ENCODE results near the gene EPS8L1. TPM values are rescaled to one million over a fixed set of nuclear protein-coding genes. Genes with fewer than 3 reads are reported as not detected.
A peak's percentile ranks its signal among the peaks of the same experiment; 100 is the strongest.

The EPS8L1 gene
- total RNA-seq, 3 donors from 2014 or later (not counting 1 experiment from before 2014, with no cell fraction given) = 8.8 to 15.7 (median 10.0) TPM

DNA sequence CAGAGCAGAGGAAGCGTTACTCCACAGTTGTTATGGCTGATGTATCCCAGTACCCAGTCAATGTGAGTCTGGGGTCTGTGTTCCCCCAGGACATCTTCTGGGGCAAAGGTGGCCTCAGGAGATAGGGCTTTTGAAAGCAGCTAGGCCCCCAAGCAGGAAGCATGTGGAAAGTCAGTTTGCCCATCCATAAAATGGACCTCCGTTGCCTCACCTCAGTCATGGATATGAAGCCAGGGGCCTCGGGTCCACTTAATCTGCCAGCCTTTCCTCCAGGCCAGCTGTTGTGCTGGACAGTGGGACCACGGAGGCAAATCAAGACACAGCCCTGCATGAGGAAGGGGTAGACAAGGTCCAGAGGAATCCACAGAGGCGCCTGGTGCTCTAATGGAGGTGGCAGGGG lies 3.3 kb downstream of the EPS8L1 start:
- intact Hi-C loops (cut with micrococcal nuclease) = no loop called here
- peak overlapping the region in 1 of 2 donors; percentile 91 for H3K27ac Mint-ChIP-seq

GRCh38 chr19:55079400-55080038 lies 3.9 kb downstream of the EPS8L1 start:
- Mint-ChIP-seq H3K4me3 (peak overlapping the region; percentile 89), H3K27ac (peak overlapping the region in 1 of 2 donors; percentile 91), H3K4me1 (peaks cover 22 to 37% of the 10 kb centered on the region in 2 donors), H3K9me3 (no peaks in the 10 kb centered on the region), H3K27me3 (ENCODE audit: low read depth in 2 of 2) (peaks cover 0 to 15% of the 10 kb centered on the region in 2 donors), H3K36me3 (no peaks in the 10 kb centered on the region)
- H3K4me1 ChIP-seq (ENCODE audit: control insufficient read depth, insufficient read depth, low read length) = peaks cover 38% of the 10 kb centered on the region
- TF ChIP-seq, protein P1, sequence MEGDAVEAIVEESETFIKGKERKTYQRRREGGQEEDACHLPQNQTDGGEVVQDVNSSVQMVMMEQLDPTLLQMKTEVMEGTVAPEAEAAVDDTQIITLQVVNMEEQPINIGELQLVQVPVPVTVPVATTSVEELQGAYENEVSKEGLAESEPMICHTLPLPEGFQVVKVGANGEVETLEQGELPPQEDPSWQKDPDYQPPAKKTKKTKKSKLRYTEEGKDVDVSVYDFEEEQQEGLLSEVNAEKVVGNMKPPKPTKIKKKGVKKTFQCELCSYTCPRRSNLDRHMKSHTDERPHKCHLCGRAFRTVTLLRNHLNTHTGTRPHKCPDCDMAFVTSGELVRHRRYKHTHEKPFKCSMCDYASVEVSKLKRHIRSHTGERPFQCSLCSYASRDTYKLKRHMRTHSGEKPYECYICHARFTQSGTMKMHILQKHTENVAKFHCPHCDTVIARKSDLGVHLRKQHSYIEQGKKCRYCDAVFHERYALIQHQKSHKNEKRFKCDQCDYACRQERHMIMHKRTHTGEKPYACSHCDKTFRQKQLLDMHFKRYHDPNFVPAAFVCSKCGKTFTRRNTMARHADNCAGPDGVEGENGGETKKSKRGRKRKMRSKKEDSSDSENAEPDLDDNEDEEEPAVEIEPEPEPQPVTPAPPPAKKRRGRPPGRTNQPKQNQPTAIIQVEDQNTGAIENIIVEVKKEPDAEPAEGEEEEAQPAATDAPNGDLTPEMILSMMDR (IDR thresholded peaks at IDR 0.05) = no peak
- ATAC-seq (no peak), DNase-seq (no peak)
- peaks cover 21% of the 10 kb centered on the region for H3K27me3 ChIP-seq (ENCODE audit: control insufficient read depth, insufficient read depth, low read length)
- H3K4me3 ChIP-seq (ENCODE audit: low read length) = no peak overlapping the region
- no peaks in the 10 kb centered on the region for H3K9me3 ChIP-seq (ENCODE audit: control insufficient read depth, insufficient read depth, low read length)
- H3K36me3 ChIP-seq (ENCODE audit: control insufficient read depth, insufficient read depth, low read length) = no peaks in the 10 kb centered on the region
- intact Hi-C loops (cut with micrococcal nuclease) = loop anchor here (5.0 to 10.0 kb wide), 2 partner anchors 38 to 85 kb away; partner anchors contain the start of genes DNAAF3 and PPP1R12C
- no peak overlapping the region for H3K27ac ChIP-seq (ENCODE audit: low read length)
- 89% methylated on average over 19 of the region's 19 CpGs for whole genome bisulfite sequencing (ENCODE audit: insufficient coverage)

More for the DNA sequence above, 3.3 kb downstream of the EPS8L1 start:
- Mint-ChIP-seq H3K27me3 (ENCODE audit: low read depth in 2 of 2) (peaks cover 2 to 15% of the 10 kb centered on the region in 2 donors), H3K4me3 (peak overlapping the region; percentile 66), H3K4me1 (peaks cover 22 to 37% of the 10 kb centered on the region in 2 donors), H3K9me3 (no peaks in the 10 kb centered on the region), H3K36me3 (no peaks in the 10 kb centered on the region)
- H3K4me1 ChIP-seq (ENCODE audit: control insufficient read depth, insufficient read depth, low read length) = peaks cover 38% of the 10 kb centered on the region
- DNase-seq = no peak
- no peaks in the 10 kb centered on the region for H3K36me3 ChIP-seq (ENCODE audit: control insufficient read depth, insufficient read depth, low read length)
- no peak for ATAC-seq
- no peaks in the 10 kb centered on the region for H3K9me3 ChIP-seq (ENCODE audit: control insufficient read depth, insufficient read depth, low read length)
- H3K4me3 ChIP-seq (ENCODE audit: low read length) = no peak overlapping the region
- WGBS (ENCODE audit: insufficient coverage) = 92% methylated on average over 5 of the region's 5 CpGs
- peaks cover 17% of the 10 kb centered on the region for H3K27me3 ChIP-seq (ENCODE audit: control insufficient read depth, insufficient read depth, low read length)
- H3K27ac ChIP-seq (ENCODE audit: low read length) = no peak overlapping the region
- TF ChIP-seq, protein P1 (IDR thresholded peaks at IDR 0.05) = no peak

GRCh38 chr19:55080121-55080967 lies 4.7 kb downstream of the EPS8L1 start:
- Mint-ChIP-seq H3K4me3 (peak overlapping the region; percentile 89), H3K4me1 (peaks cover 22 to 37% of the 10 kb centered on the region in 2 donors), H3K36me3 (no peaks in the 10 kb centered on the region), H3K27me3 (ENCODE audit: low read depth in 2 of 2) (peaks cover 0 to 15% of the 10 kb centered on the region in 2 donors), H3K27ac (peak overlapping the region; percentile 80 to 91), H3K9me3 (no peaks in the 10 kb centered on the region)
- 10% methylated on average over 55 of the region's 55 CpGs for WGBS (ENCODE audit: insufficient coverage)
- TF ChIP-seq, protein P1 (IDR thresholded peaks at IDR 0.05) = no peak
- no peaks in the 10 kb centered on the region for H3K9me3 ChIP-seq (ENCODE audit: control insufficient read depth, insufficient read depth, low read length)
- DNase-seq = peak; percentile 66 to 74
- no peaks in the 10 kb centered on the region for H3K36me3 ChIP-seq (ENCODE audit: control insufficient read depth, insufficient read depth, low read length)
- H3K4me3 ChIP-seq (ENCODE audit: low read length) = peak overlapping the region; percentile 57
- peaks cover 21% of the 10 kb centered on the region for H3K27me3 ChIP-seq (ENCODE audit: control insufficient read depth, insufficient read depth, low read length)
- intact Hi-C loops (cut with micrococcal nuclease) = loop anchor here (5.0 to 10.0 kb wide), 2 partner anchors 37 to 84 kb away; partner anchors contain the start of genes DNAAF3 and PPP1R12C
- ATAC-seq = peak; percentile 64 to 68 (median 64)
- peak overlapping the region; percentile 49 for H3K27ac ChIP-seq (ENCODE audit: low read length)
- peaks cover 38% of the 10 kb centered on the region for H3K4me1 ChIP-seq (ENCODE audit: control insufficient read depth, insufficient read depth, low read length)

Data from natural killer cell (primary cell).